Measurements from ENCODE around the gene AADACL2.

AADACL2 gene

GRCh38 chr3:151804267-151804666, 70.5 kb downstream of the AADACL2 start:
- no peak for DNase-seq (ENCODE audit: low read depth)

DNA sequence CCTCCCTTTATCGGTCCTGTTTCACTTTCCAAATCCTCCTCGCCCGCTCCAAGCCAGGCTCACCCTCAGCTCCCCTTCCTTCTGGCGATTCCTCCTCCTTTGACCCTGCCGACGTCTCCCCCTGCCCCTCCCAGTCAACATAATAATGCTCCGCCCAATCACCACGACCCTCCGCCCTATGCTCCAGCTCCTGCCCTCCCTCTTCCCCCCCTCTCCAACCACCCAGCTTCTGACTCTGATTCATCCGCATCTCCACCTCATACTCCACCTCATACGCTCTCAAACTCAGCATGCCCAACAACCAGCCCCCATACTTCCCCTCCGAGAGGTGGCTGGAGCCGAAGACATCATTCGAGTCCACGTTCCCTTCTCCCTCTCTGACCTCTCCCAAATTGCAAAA, 73.1 kb downstream of the AADACL2 start:
- no peak for DNase-seq (ENCODE audit: low read depth)

Measured in CMK (cell line).